ENCODE results near the gene TAX1BP3. TPM values are rescaled to one million over a fixed set of nuclear protein-coding genes. Genes with fewer than 3 reads are reported as not detected.

TAX1BP3 gene
- total and polyA plus RNA-seq, 9 of the 15 experiments (the other 6 are each of a cell fraction or from before 2014, with no cell fraction given): 0.99 to 14.5 (median 6.2) TPM

- WGBS (ENCODE audit: insufficient coverage, low coverage, missing lambda C conversion rate): 19% methylated on average over 8 of the region's 13 CpGs
- Histone ChIP-seq H3K27ac (ENCODE audit: extremely low read depth, low read depth, low read length) (no peak overlapping the region), H2AFZ (ENCODE audit: low read depth, low read length) (no peak overlapping the region), H3K79me2 (ENCODE audit: control insufficient read depth, insufficient read depth, low read length) (no peaks in the 10 kb centered on the region), H3K9me1 (ENCODE audit: control insufficient read depth, insufficient read depth, low read length) (no peaks in the 10 kb centered on the region), H3K27me3 (ENCODE audit: control insufficient read depth in 2 of 2, insufficient read depth in 2 of 2, low read length in 2 of 2) (peaks cover 0 to 11% of the 10 kb centered on the region in 2 experiments; a peak in 1 of 5 replicates), H4K20me1 (replicated peaks; ENCODE audit: control insufficient read depth, insufficient read depth, low read length) (no peaks in the 10 kb centered on the region), H3K4me1 (replicated peaks in 1 of 2; ENCODE audit: control insufficient read depth in 2 of 2, insufficient read depth in 2 of 2, low read length in 2 of 2) (peaks cover 0 to 17% of the 10 kb centered on the region in 2 experiments; a peak in 2 of 5 replicates), H3K9ac (ENCODE audit: insufficient read depth in 1 of 2, low read depth in 2 of 2, low read length in 2 of 2) (no peak overlapping the region), H3K4me2 (ENCODE audit: insufficient read depth, low read length) (no peak overlapping the region), H3K9me3 (replicated peaks; ENCODE audit: control insufficient read depth, insufficient read depth, low read depth, low read length) (no peaks in the 10 kb centered on the region), H3K4me3 (no peak overlapping the region), H3K36me3 (ENCODE audit: control insufficient read depth, insufficient read depth, low read length) (no peaks in the 10 kb centered on the region)
- TF ChIP-seq IFI16 (CRISPR knock-in tag; IDR thresholded peaks at IDR 0.05) (no peak), MLX (CRISPR knock-in tag; conservative IDR thresholded peaks at IDR 0.05) (no peak), NBN (IDR thresholded peaks at IDR 0.05; ENCODE audit: low read depth) (no peak), MTA2 (IDR thresholded peaks at IDR 0.05; ENCODE audit: low read depth) (no peak), MYBL2 (IDR thresholded peaks at IDR 0.05; ENCODE audit: low read depth) (no peak), MYBL2 (CRISPR knock-in tag; IDR thresholded peaks at IDR 0.05; ENCODE audit: borderline replicate concordance) (no peak), ZC3H11A (IDR thresholded peaks at IDR 0.05; ENCODE audit: low read depth, low read length) (no peak), ZNF778 (CRISPR knock-in tag; IDR thresholded peaks at IDR 0.05) (no peak), BCOR (IDR thresholded peaks at IDR 0.05) (no peak), NUFIP1 (IDR thresholded peaks at IDR 0.05; ENCODE audit: partially characterized antibody) (no peak), TCF7 (IDR thresholded peaks at IDR 0.05; ENCODE audit: borderline replicate concordance) (no peak), PHF20 (IDR thresholded peaks at IDR 0.05; ENCODE audit: partially characterized antibody) (no peak)
- TF ChIP-seq, protein P1, sequence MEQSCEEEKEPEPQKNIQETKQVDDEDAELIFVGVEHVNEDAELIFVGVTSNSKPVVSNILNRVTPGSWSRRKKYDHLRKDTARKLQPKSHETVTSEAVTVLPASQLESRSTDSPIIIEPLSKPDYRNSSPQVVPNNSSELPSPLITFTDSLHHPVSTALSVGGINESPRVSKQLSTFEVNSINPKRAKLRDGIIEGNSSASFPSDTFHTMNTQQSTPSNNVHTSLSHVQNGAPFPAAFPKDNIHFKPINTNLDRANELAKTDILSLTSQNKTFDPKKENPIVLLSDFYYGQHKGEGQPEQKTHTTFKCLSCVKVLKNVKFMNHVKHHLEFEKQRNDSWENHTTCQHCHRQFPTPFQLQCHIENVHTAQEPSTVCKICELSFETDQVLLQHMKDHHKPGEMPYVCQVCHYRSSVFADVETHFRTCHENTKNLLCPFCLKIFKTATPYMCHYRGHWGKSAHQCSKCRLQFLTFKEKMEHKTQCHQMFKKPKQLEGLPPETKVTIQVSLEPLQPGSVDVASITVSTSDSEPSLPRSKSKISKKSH (CRISPR knock-in tag; IDR thresholded peaks at IDR 0.05): no peak
- TF ChIP-seq, protein P2, sequence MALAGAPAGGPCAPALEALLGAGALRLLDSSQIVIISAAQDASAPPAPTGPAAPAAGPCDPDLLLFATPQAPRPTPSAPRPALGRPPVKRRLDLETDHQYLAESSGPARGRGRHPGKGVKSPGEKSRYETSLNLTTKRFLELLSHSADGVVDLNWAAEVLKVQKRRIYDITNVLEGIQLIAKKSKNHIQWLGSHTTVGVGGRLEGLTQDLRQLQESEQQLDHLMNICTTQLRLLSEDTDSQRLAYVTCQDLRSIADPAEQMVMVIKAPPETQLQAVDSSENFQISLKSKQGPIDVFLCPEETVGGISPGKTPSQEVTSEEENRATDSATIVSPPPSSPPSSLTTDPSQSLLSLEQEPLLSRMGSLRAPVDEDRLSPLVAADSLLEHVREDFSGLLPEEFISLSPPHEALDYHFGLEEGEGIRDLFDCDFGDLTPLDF (CRISPR knock-in tag; IDR thresholded peaks at IDR 0.05): no peak
- in situ Hi-C loops (cut with MboI): no loop called here
- DNase-seq (ENCODE audit: extremely low read depth in 1 of 4, low spot score in 3 of 4) (peak in 1 of 4 experiments; percentile 23), FAIRE-seq (no peak), ATAC-seq (no peak)
- POLR2A ChIA-PET: interaction anchor here (0.6 to 0.7 kb wide), 2 partner anchors 235 to 1269 kb away, joined by 3 to 4 read pairs; no protein-coding TSS in a partner anchor
- intact Hi-C loops (cut with micrococcal nuclease): loop anchor here (10.0 kb wide), 1 partner anchor 640 kb away; no protein-coding TSS in a partner anchor
- no TSS peak for BruUV-seq (replicated peaks)
- CTCF ChIA-PET (ENCODE audit: low intra/inter-chr PET ratio): interaction anchor here (0.6 kb wide), 1 partner anchor 142 kb away, joined by 3 read pairs; no protein-coding TSS in a partner anchor
Observed at GRCh38 chr17:3685174-3685573, 16.8 kb upstream of the TAX1BP3 start.

Data from K562 (cell line).